Fibroblast of upper back skin (primary cell): ENCODE measurements around the gene GPX2.

Source experiments
- DNase-seq: peaks from one replicate; pipeline ENCODE4 v3.0.0-alpha.2; 2013

GPX2 gene

DNA sequence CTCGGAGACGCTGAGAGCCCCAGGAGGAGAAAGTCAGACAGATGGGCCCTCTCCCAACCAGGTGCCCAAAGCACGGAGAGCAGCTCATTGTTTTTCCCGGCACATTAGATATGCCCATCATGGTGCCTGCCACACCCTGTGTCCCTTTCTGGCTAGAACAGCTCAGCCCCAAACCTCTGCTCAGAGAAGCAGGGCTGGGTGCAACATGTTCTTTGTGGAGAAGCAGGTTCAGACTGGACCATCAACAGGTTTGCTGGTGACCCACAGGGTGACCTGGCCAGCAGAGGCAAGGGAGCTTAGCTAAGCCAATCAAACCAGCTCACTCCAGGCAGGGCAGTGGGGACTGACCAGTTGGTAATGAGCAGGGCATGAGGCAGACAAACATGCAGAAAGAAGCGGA, 16.2 kb upstream of the GPX2 start:
- DNase-seq: no peak

DNA sequence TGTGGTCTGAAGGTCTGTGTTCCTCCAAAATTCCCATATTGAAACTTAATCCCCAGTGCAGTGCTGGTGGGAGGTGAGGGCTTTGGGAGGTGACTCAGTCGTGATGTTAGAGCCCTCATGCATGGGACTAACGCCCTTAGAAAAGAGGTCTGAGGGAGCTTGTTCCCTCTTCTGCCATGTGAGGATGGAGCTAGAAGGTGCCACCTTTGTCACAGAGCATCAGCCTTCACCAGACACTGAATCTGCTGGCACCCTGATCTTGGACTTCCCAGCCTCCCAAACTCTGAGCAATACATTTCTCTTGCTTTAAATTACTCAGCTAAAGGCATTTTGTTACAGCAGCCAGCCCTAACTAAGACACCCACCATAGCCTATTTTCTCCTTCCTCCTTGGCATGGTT, 15.7 kb upstream of the GPX2 start:
- DNase-seq: no peak

DNA sequence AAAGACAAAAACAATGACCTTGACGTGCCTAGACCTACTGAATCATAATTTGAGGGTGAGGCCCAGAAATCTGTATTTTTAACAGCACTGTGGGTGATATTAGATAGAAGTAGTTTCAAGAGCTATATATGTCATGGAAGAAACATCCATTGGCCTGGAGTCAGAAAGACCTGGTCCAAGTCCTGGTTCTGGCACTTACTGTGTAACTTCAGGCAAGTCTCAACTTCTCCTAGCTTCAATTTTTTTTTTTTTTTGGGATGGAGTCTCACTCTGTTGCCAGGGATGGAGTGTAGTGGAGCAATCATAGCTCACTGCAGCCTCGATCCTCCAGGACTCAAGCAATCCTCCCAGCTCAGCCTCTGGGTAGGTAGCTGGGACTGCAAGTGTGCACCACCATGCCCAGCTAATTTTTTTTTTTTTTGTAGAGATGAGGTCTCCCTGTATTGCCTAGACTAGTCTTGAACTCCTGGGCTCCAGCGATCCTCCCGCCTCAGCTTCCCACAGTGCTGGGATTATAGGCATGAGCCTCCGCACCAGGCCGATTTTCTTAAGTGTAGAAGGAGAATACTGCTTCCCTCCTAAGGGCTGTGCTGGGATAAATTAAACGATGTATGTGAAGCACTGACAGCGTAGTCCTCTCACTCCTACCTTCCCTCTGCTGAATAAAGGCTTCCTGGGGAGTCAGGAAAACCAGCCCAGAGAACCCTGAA, 14.3 kb upstream of the GPX2 start:
- DNase-seq: no peak

DNA sequence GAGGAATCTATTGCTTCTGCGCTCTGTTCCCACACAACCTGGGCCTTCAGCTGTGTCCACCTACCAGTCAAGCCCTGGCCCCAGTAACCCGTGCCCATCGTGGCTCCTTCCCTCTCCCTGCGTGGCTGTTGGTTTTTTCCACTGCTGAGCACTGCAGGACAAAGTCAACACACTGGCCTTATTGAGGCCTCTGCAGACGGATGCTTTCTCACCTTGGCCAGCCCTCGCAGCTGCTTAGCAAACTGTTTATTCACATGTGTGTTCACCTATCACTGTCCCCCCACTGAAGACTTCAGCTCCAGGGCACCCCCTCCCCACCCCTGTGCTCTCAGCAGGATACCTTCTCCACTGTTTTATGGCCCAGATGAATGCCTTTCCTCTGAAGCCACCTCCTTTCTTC, 12.8 kb upstream of the GPX2 start:
- no peak for DNase-seq

DNA sequence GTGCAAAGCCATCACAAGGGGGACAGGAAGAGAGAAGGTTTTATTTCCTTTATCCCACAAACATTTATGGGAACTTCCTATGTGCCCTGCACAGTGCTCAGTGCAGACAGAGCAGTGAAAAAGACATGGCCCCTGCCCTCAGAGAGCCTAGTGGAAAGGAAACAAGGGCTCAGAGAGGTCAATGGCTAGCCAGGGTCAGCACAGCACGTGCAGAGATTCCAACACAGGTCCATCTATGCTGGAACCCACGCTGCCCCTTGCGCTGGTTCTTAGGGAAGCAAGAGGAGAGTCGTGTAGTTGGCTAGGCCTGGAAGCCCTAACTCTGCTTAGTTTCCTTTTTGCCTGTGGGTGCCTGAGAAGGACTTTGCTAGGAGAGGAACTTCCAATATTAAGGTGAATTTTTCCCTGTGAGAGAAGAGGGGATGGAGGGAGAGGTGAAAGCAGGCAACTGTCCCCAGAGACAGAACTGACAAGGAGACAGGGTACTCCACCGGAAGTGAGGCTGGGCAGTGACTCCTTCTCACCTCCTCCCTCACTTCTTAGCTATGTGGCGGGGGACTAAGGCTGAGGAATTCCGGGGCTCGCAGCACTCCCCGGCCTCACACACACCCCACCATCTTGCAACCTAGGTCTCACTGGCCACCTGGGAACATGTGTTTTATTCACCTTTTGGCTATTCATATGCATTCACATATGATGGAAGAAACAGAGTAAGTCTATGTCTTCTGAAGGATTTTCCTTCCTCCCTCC, 12.1 kb upstream of the GPX2 start:
- DNase-seq: no peak

DNA sequence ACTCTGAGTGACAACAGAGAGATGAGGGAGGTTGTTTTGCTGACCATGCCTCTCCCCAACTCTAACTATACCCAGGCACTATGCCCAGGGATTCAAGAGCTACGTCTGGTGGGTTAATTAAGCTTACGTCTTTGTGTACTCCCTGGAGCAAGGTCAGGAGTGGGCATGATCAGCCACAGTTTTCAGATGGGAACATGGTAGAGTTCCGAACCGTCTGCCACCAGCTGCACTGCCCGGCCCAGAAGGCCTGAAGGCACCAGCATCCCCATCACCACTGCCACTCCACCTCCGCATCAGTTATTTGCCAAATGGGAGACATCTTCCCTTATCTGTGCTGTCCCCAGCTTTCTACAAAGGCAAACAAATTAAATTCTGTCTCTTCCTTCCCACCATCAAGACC, 11.1 kb upstream of the GPX2 start:
- DNase-seq: no peak

DNA sequence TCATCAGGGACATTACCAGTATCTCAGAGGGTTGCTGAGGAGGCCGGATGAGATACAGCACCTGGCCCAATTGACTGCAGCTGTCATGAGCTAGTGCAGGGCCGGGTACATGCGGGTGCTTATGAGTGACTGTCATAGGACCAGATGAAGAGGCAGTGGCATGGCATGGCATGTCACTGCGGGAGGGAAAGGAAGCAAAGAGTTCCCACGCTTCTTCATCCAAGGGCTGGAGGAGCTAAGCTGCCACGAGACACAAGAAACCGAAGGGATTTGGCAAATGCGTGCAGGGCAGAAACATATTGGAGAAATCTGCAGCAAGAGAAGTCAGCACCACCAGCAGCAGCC, 10.7 kb upstream of the GPX2 start:
- DNase-seq: no peak

DNA sequence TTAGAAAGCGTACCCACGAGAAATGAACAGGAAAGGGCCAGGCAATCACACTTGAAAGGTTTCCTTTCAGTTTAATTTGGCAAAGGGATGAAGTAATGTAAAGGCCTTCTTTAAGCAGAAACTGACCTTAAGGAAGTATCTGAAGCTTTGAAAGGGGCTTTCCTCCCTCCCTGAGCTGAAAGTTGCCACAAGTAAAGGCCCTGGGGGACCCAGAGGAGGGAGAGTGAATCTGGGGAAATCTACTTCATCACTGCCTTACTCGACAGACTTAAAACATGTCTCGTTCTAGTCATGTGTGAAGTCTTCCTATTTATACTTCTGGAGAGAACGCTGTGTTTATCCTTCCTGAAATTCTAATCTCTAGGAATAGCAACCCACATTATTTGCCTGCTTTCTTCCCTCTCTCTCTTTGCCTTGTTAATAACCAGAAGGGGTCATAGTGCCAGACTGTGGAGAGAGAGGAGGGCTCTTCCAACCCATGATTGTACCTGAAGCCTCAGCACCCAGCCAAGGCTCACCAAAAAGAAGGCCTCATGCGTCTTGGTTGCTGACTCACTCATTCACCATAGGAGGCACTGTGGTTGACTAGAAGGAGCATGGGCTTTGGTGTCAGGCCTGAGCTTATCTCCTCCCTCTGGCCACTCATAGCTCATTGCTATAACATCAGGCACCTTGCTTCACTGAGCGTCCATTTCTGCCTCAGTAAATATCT, 10.2 kb upstream of the GPX2 start:
- no peak for DNase-seq

DNA sequence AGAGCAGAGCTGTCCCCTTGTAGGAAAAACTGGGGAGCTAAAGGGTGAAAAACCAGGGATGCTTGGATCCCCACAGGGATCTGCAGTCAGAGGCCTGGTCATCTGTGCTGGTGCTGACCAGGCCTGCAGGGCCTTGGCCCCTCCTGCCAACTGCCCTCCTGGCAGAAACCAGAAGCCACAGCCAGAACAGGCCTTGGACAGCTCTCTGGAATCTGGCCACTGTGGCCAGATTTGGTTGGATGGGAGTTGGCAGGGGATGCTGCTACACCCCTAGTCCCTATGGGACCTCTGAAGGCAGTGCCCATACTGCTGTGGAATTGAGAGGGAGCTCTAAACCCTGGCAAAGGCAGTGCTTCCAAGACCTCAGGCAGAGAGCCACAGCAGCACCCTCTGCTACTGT, 9.2 kb upstream of the GPX2 start:
- DNase-seq: no peak

DNA sequence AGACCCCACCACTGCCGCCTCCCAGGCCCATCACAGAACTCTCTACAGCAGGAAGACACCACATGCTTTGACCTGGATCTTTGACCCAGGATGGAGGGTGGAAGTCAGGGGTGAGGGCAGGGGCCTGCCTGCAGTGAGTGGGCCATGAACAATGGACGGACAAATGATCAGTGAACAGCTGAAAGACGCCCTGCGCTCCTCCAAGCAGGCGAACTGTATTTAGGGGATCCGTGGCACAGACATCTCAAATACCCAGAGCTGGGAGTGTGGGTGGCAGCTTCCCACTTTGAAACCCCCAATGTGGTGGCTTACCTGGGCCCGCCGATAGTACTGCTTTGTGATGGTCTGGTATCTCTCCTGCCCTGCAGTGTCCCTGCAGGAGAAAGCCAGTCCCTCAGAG, 8.7 kb upstream of the GPX2 start:
- DNase-seq: no peak

DNA sequence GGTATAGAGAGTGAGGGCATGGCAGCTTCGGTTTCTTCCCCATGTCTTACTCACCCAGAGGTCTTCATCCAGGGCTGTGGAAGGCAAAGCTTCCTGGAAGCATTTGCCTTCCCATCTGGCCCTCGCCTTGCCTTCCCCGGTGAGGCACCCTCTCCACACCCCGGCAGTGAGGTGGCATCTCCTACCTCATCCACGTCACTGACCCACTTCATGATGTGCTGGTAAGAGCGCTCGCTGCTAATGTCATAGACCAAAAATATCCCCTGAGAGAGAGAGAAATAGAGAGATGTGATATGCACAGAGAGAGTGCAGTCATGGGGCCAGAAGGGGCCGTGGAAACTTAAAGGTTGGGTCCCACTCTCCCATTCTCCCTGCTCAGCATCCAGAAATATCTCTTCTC, 8.3 kb upstream of the GPX2 start:
- no peak for DNase-seq

DNA sequence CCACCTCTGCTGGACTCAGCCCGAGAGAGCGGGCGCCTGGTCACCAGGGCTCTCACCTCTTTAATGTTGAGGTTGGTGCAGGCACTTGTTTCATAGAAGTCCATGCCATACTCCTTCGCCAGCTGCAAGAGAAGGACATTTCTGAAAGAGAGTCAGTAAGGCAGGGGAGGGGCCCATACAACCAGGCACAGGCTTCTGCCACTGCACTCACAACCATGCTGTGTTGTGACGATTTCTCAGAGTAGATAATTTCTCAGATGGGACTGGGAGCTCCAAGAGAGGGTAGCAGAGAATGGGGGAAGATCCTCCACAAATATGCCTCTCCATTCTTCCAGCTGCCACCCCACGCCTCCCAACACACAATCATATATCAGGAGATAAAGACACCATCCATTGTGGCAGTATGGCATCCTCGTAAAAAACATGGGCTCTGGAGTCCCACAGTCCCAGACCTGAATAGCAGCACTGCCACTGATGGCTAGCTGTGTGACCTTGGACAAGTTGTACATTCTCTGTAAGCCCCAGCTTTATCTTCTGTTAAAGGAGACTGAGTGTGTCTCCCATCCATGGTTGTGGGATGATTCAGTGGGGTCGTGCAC, 6.2 kb upstream of the GPX2 start:
- DNase-seq: no peak

DNA sequence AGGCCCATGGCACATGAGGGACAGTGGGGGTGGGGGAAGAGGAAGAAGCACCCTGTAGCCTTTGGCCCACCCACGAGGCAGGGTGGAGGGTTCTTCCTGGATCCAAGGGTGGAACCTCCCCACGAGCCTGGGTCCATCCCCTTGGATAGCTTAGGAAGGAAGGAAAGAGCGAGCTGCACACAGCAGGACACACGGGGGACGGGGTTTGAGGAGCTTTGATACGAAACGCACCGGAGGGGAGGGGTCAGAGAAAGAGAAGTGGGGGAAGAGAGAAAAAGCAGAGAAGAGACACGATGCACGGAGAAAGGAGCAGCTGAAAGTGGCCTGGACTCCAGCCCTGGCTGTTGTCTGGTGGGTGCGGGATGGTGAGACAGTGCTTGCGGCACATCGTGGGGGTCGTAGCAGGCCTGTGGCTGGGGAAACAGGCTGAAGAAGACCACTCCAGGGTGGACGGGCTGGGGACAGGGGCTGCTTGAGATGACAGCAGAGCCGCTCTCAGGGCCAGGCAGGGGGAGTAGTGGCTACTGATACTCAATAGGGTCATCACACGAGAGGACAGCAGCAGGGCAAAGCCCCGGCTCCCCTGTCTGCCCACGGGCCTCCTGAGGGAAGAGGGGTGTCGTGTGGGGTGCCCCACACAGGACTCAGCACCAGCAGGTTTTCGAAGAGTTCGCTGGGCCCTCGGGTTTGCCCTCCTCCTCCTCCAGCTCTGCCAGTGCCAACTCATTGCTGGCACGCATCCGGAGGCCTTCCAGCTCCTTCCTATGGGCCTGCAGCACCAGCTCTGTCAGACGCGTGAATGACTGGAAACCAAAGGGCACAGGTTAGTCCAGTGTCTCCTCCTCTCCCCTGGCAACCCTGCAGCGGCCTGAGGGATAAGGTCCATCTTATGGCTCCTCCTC, 5.4 kb upstream of the GPX2 start:
- no peak for DNase-seq

DNA sequence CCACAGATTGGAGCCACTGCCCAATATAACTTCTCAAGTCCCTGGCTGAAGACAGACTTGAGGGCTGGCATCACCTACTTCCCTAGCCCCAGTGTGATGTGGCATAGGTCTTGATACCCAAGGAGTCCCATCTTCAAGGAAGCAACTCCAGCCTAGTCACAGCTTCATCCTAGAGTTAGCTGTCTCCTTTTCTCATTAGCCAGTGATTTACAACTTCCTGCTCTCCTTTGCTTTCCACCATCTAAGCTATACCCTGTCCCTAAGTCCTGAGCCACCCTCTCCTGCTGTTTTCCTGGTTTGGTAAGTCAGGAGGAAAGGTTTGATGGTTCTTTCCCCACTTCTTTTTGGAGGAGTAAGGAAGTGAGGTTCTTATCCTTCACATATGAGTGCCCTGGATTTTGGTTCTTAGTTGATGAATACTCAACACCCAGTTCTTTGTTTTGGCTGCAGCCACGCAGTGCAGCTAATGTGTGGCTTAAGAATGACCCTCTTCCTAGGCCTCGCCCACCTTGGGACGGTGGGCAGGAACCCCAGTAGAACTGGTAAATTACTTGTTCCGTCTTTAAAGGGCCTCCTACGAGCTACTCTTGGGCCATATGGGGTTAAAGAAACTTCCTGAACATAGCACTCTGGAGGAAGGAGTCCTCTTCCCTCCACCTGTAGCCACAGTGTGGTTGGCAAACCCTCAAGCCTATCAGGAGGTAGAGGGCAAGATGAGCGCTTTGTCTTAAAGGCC, 3.9 kb upstream of the GPX2 start:
- DNase-seq: no peak

DNA sequence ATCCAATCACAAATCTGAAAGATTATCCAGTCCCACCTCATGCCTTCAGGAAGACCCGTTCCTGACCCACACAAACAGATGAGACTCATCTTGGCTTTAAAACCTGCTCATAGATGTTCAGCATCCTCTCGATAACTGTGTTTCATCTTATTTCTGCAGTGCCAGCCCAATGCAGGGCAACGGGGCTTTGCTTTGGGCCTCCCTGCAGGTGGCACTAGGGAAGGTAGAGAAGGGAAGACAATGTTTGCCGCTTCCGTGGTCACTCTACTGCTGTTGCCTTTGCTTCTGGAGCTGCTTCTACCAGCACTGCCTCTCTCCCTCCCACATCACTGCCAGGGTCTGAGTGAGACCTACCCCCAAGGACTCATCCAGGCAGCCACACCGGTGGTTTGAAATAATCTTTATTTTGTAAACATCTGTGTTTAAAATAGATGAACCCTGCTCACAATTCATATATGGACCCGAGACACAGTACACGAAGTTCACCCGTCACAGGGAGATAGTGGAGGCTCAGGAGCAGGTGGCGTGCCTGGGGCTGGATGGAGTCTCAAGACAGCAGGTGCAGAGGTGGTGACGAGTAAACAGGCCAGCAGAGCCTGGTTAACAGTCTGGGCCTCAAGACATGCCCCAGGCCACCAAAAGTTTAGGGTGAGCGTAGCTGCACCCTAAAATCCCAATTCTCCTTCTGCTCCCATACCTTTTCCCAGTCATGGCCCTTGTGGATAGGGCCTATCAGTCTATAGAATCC, 3.1 kb upstream of the GPX2 start:
- no peak for DNase-seq

DNA sequence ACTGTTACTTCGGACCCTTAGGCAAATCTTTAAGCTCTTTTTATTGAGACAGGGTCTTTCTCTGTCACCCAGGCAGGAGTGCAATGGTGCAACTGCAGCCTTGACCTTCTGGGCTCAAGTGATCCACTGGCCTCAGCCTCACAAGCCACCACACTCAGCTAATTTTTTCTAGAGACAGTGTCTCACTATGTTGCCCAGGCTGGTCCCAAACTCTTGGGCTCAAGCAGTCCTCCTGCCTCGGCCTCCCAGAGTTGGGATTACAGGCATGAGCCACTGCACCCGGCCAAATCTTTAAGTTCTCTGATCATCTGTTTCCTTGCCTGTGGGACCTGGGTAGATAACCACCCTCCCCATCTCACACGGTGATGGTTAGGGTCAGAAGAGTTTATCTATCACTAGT, 2.3 kb upstream of the GPX2 start:
- DNase-seq: no peak

DNA sequence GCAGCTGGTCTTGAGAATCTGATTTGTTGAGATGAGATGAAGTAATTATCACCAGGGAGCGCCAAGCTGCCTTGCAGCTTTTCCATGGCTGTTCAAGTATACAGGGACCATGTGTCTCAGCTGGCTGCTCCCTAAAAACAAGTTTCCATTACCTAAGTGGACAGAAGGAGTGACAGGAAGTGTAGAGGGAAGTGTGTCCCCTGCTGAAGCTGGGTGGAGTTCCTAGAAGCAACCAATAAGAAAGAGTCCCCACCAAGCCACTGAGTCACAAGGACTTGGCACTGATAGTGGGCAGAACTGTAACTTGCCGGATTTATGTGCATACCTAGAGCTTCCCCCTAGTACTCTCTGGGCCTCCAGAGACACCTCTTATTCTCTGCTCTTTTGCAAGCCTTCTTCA, 1.5 kb upstream of the GPX2 start:
- DNase-seq: no peak

DNA sequence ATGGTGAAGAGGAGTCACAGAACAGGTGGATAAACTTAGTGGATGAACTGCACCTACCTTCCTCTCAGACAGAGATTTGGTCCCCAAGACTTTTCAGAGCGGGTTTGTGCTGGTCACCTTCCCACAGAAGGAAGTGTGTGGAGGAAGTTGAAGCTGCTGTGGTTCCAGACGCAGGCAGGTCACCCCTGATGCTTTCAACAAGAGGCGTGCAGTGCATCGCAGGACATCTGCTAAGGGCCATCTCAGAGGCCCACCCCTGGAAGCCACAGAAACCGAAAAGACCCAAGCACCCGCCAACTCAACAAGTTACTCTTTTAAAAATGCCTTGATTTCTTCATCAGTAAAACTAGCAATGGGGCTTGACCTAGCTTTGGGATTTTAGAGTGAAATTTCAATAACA, 1.0 kb upstream of the GPX2 start:
- DNase-seq: no peak

DNA sequence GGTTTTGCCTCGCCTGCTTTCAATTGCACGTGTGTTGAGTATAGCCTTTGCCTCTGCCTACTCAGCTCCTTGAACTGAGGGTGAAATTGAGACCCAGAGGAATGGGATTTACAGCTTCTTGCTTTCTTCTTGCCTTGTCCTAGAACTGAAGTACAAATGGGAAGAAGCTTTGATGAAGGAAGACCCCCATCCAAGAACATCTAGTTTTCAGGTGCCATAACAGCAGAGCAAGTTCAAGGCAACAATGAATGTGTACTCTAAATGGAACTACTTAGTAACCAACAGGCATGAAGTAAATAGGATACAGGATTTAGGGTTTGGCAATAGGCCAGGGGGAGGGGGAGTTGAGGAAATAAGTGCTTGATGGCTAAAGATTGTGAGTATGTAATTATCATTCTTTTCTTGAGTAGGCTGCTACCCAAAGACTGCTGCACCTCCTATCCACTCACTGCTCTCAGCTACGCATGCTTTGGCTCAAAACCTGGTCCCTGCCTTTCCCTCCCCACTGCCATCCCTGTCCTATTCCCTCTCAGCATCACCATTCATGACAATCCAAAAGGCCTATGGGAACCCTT, 2.1 kb downstream of the GPX2 start:
- no peak for DNase-seq

DNA sequence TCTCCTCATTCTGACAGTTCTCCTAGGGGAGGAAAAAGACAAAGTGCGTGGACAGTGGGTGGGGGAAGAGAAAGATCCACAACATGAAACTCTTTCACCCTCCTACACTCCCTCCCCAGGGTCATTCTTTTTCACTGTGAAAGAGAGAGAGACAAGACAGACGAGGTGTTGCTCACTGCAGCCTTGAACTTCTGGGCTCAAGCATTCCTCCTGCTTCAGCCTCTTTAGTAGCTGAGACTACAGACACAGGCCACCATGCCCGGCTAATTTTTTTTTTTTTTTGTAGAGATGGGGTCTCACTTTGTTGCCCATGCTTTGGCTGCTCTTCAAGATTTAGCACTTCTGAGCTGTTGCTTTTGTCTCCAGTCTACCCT, 2.7 kb downstream of the GPX2 start:
- no peak for DNase-seq
